ENCODE measurements around the gene FOXO1.

Gene FOXO1

DNA sequence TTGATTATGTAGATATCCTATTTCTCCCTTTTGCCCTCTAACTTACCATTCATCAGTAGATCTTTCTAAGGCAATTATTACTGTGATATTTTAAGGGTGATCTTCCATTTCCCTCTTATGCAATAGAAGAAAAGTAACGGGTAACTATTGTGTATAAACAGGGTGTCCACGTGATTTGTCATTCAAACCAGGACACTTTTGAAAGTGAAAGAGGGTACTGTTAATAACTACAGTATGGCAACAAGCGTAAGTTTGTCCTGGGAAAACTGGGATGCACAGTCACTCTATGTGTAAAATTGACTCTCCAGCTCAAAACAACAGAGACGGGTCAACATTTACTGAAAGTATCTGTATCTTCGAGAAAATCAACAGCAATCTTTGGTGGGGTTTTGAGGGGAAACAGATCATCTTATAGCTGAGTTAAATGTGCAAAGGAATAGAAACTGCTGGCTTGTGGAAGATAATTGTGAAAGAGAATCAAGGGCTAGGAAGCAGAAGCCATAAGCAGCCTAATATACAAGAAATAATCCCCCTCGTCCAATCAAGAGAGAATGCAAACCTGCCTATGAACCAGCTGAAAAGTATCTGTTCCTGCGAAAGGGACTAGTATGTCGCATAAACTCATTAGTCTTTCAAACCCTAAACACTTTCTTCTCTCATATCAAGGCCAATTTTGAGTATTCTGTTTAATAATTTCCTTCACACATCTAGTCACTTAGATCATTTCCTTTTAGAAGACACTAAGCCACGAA is 126.7 kb downstream of the FOXO1 start:
- DNase-seq (ENCODE audit: low read depth, low spot score) = no peak
- ChIA-PET POLR2A (no interaction called here), CTCF (no interaction called here)
- no peak overlapping the region for H3K4me3 ChIP-seq (ENCODE audit: low read depth, low read length)
- TF ChIP-seq, protein P1, sequence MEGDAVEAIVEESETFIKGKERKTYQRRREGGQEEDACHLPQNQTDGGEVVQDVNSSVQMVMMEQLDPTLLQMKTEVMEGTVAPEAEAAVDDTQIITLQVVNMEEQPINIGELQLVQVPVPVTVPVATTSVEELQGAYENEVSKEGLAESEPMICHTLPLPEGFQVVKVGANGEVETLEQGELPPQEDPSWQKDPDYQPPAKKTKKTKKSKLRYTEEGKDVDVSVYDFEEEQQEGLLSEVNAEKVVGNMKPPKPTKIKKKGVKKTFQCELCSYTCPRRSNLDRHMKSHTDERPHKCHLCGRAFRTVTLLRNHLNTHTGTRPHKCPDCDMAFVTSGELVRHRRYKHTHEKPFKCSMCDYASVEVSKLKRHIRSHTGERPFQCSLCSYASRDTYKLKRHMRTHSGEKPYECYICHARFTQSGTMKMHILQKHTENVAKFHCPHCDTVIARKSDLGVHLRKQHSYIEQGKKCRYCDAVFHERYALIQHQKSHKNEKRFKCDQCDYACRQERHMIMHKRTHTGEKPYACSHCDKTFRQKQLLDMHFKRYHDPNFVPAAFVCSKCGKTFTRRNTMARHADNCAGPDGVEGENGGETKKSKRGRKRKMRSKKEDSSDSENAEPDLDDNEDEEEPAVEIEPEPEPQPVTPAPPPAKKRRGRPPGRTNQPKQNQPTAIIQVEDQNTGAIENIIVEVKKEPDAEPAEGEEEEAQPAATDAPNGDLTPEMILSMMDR (IDR thresholded peaks at IDR 0.05; ENCODE audit: insufficient read depth, low read length, missing control alignments) = no peak

DNA sequence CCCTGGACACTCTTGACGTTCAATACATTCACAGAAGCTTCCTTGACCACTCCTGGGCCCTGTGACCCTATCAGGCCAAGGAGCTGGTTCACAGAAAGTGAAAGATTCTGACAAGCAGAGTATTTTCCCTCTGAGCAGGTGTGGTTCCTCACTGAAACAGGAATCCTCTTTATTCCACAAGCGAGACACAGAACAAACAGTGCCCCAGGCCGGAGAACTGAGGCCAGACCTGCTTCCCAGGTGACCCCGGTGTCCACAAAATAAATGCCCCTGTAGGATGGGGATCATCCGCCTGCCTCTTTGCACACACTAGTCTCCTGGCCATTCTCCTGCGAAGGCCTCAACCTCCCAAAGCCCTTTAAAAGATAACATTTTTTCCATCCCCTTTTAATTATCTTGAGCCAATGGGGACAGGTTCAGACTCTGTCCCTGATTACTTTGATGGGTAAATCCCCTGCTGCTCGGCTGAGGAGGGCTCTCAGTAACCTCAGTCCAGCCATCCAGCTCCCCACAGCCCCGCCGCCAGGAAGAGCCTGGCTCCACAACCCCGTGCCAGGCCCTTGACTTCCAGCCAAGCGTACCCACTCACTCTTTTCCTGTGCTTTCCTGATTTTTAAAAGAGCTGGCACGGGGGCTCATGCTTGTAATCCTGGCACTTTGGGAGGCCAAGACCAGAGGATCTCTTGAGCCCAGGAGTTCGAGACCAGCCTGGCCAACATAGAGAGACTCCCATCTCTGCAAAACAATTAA is 129.1 kb downstream of the FOXO1 start:
- H3K4me3 ChIP-seq (ENCODE audit: low read depth, low read length) = no peak overlapping the region
- ChIA-PET CTCF (interaction anchor here (1.0 kb wide), 1 partner anchor 11 kb away, joined by 3 read pairs; no protein-coding TSS in a partner anchor), POLR2A (no interaction called here)
- TF ChIP-seq, protein P1 (IDR thresholded peaks at IDR 0.05; ENCODE audit: insufficient read depth, low read length, missing control alignments) = no peak
- no peak for DNase-seq (ENCODE audit: low read depth, low spot score)

DNA sequence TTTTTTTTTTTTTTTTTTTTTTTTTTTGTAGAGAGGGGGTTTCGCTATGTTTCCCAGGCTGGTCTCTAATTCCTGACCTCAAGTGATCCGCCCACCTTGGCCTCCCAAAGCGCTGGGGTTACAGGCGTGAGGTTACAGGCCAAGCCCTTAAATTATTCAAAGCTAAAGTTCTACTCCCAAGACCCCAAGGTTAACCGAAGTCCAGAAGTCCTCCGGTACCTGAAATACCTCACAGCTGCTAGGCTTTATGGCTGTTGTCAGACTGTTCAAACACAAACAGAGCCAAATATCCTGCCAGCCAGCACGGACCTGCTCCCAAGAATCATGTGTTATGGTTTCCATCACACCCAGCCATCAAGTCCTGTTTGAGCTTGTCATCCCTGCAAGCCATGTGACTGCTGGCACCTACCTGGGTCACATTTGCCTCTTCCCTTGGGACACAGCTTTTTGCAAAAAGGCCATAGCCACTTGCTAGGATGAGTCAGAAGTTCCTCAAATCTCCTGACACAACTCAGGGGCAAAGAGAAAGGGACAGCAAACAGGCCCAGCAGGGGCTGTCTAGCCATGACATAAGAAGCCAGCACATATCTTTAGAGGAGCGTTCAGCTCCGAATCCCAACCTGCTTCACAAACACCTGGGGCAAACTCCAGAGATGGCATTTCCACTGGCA is 129.9 kb downstream of the FOXO1 start:
- no peak overlapping the region for H3K4me3 ChIP-seq (ENCODE audit: low read depth, low read length)
- CTCF ChIA-PET = interaction anchor here (0.6 to 1.0 kb wide), 2 partner anchors 12 to 102 kb away, joined by 3 read pairs; no protein-coding TSS in a partner anchor
- POLR2A ChIA-PET = no interaction called here
- DNase-seq (ENCODE audit: low read depth, low spot score) = no peak
- TF ChIP-seq, protein P1 (IDR thresholded peaks at IDR 0.05; ENCODE audit: insufficient read depth, low read length, missing control alignments) = no peak

DNA sequence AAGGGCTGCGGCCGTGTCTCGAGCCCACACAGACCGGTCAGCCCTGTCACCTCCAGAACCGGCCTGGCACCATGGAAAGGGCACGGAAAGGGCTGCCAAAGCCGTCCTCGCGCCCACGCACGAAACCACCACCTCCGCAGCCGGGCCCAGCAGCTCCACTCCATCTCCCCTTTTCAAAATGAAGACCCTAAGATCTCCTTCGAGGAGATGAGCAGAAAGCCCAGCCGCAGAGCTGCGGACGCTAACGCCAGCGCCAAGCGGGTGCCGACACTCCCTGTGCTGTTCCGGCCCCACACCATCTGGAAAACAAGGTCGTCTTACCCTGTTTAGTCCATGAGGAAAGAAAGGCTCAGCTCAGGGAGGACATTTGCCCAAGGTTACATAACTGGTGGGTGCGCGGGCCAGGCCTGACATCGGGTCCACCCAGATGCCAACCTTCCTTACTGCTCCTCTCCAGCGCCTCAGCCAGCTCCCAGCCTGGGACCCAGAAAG is 131.1 kb downstream of the FOXO1 start:
- no peak for DNase-seq (ENCODE audit: low read depth, low spot score)
- TF ChIP-seq, protein P1 (IDR thresholded peaks at IDR 0.05; ENCODE audit: insufficient read depth, low read length, missing control alignments) = no peak
- POLR2A ChIA-PET = no interaction called here
- no peak overlapping the region for H3K4me3 ChIP-seq (ENCODE audit: low read depth, low read length)
- CTCF ChIA-PET = no interaction called here

DNA sequence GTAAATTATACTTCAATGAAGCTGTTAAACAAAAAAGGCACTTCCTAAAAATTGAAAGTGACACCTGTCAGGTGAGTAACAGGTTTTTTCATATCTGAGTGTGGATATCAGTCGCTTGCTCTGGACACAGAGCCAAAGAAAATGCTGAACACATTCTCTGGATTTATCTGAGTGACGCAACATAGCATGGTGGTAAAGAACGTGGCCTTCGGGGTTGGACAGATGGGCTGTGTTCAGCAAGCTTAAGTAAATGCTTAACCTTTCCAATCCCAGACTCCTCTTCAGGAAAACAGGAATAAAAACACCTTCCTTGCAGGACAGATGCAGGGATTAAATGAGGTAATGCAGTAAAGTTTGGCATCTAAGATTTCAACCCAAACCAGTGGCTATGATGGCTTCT is 132.0 kb downstream of the FOXO1 start:
- CTCF ChIA-PET = no interaction called here
- TF ChIP-seq, protein P1 (IDR thresholded peaks at IDR 0.05; ENCODE audit: insufficient read depth, low read length, missing control alignments) = no peak

DNA sequence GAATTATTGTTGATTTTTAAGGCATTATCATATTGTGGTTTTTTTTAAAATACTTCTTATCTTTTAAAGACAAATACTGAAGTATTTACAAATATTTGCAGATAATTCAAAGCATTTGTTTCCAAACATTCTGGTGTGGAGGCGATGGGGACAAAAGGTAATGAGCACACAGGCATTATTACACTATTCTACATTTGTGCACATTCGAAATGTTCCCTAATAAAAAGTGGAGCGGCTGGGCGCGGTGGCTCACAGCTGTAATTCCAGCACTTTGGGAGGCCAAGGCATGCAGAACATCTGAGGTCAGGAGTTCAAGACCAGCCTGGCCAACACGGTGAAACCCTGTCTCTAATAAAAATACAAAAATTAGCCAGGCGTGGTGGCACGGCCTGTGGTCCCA is 133.4 kb downstream of the FOXO1 start:
- CTCF ChIA-PET = interaction anchor here (0.6 kb wide), 1 partner anchor 558 kb away, joined by 3 read pairs; no protein-coding TSS in a partner anchor
- DNase-seq (ENCODE audit: low read depth, low spot score) = no peak
- TF ChIP-seq, protein P1 (IDR thresholded peaks at IDR 0.05; ENCODE audit: insufficient read depth, low read length, missing control alignments) = no peak
- no peak overlapping the region for H3K4me3 ChIP-seq (ENCODE audit: low read depth, low read length)
- POLR2A ChIA-PET = no interaction called here

More for the DNA sequence above, 132.0 kb downstream of the FOXO1 start:
- no peak for DNase-seq (ENCODE audit: low read depth, low spot score)
- no peak overlapping the region for H3K4me3 ChIP-seq (ENCODE audit: low read depth, low read length)
- POLR2A ChIA-PET = no interaction called here
